Forelimb muscle (tissue), 1 donor: ENCODE results near the gene ADGRA3. TPM values are rescaled to one million over a fixed set of nuclear protein-coding genes. Genes with fewer than 3 reads are reported as not detected.

Experiments used
- DNase-seq: peaks from one replicate; pipeline ENCODE4 v3.0.0-alpha.2; 2013; ENCODE audit warnings: low read depth
- polyA plus RNA-seq: library from polyadenylated mRNA; unstranded; fragments of 120-200 nt; gene quantifications from one replicate; pipeline ENCODE4 v1.2.1, GENCODE V29; 2013; ENCODE audit not compliant: insufficient read length

The ADGRA3 gene
- polyA plus RNA-seq, 1 donor = 57.3 TPM

- no peak for DNase-seq
Measured at GRCh38 chr4:22514001-22514400, 1.9 kb downstream of the ADGRA3 start.

GRCh38 chr4:22512306-22512705, 3.6 kb downstream of the ADGRA3 start:
- no peak for DNase-seq

- no peak for DNase-seq
Measured at GRCh38 chr4:22510750-22511149, 5.1 kb downstream of the ADGRA3 start.

- DNase-seq = no peak
Measured at GRCh38 chr4:22508376-22508775, 7.5 kb downstream of the ADGRA3 start.

- DNase-seq = no peak
Measured at GRCh38 chr4:22504922-22505321, 10.9 kb downstream of the ADGRA3 start.

GRCh38 chr4:22504447-22504846, 11.4 kb downstream of the ADGRA3 start:
- DNase-seq = no peak

- no peak for DNase-seq
Measured at GRCh38 chr4:22502895-22503814, 12.7 kb downstream of the ADGRA3 start.

GRCh38 chr4:22501715-22502095, 14.2 kb downstream of the ADGRA3 start:
- no peak for DNase-seq

GRCh38 chr4:22500831-22501714, 14.8 kb downstream of the ADGRA3 start:
- DNase-seq = no peak

GRCh38 chr4:22500128-22500611, 15.7 kb downstream of the ADGRA3 start:
- DNase-seq = no peak

- DNase-seq = no peak
Measured at GRCh38 chr4:22498866-22499265, 17.0 kb downstream of the ADGRA3 start.

GRCh38 chr4:22496165-22496813, 19.6 kb downstream of the ADGRA3 start:
- no peak for DNase-seq

- DNase-seq = no peak
Measured at GRCh38 chr4:22493523-22493922, 22.3 kb downstream of the ADGRA3 start.

GRCh38 chr4:22492987-22493386, 22.9 kb downstream of the ADGRA3 start:
- DNase-seq = no peak

GRCh38 chr4:22491939-22492338, 23.9 kb downstream of the ADGRA3 start:
- no peak for DNase-seq

GRCh38 chr4:22490718-22491315, 25.0 kb downstream of the ADGRA3 start:
- no peak for DNase-seq

GRCh38 chr4:22488106-22488505, 27.8 kb downstream of the ADGRA3 start:
- no peak for DNase-seq

GRCh38 chr4:22487328-22487727, 28.5 kb downstream of the ADGRA3 start:
- no peak for DNase-seq

- no peak for DNase-seq
Measured at GRCh38 chr4:22486276-22486675, 29.6 kb downstream of the ADGRA3 start.

GRCh38 chr4:22485737-22486136, 30.1 kb downstream of the ADGRA3 start:
- no peak for DNase-seq

- DNase-seq = no peak
Measured at GRCh38 chr4:22483551-22483981, 32.3 kb downstream of the ADGRA3 start.
